ENCODE measurements around the gene TMEM108. TPM values are rescaled to one million over a fixed set of nuclear protein-coding genes. Genes with fewer than 3 reads are reported as not detected.

Gene TMEM108
- total and polyA plus RNA-seq, 2 of the 4 experiments (the other 2 are of a cell fraction): 0.18 to 2.2 TPM

DNA sequence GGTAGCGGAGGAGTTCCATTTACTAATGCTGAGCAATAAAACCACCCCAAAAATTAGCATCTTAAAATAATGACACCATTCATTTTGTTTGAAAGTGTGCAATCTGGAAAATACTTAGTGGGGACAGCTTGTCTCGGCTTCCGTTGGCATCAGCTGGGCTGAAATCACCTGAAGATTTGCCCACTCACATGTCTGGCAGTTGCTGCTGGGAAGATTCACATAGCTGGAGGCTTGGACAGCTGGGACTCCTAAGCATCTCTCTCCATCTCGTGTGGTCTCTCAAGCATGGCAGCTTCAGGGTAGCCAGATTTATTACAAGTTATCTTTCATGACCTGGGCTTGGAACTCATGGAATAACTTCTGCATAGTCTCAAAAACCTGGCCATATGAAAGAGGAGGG lies 323.2 kb downstream of the TMEM108 start:
- no peak overlapping the region for H3K4me3 ChIP-seq (ENCODE audit: insufficient read depth, low read depth, low read length)
- intact Hi-C loops (cut with micrococcal nuclease) (no loop called here), dilution Hi-C loops (cut with HindIII; ENCODE audit: low sequenced_read_pairs, unreplicated experiment) (no loop called here), in situ Hi-C loops (cut with MboI; ENCODE audit: low sequenced_read_pairs) (no loop called here)
- DNase-seq (no peak), ATAC-seq (ENCODE audit: low read depth) (no peak)
- POLR2A ChIA-PET (ENCODE audit: unreplicated experiment): no interaction called here
- WGBS, 2 experiments (ENCODE audit: extremely low coverage in 2 of 2, insufficient read length in 1 of 2): 83% methylated on average over 2 of the region's 4 CpGs; no CpG with 5 or more reads in 1 of the 2 experiments
- H3K56ac ChIP-seq (ENCODE audit: extremely low read depth, insufficient read depth, low read length): no peak overlapping the region
- no peaks in the 10 kb centered on the region for H3K4me1 ChIP-seq (ENCODE audit: control insufficient read depth, insufficient read depth, low read length)
- BruUV-seq (replicated peaks): no TSS peak
- TF ChIP-seq, protein P1, sequence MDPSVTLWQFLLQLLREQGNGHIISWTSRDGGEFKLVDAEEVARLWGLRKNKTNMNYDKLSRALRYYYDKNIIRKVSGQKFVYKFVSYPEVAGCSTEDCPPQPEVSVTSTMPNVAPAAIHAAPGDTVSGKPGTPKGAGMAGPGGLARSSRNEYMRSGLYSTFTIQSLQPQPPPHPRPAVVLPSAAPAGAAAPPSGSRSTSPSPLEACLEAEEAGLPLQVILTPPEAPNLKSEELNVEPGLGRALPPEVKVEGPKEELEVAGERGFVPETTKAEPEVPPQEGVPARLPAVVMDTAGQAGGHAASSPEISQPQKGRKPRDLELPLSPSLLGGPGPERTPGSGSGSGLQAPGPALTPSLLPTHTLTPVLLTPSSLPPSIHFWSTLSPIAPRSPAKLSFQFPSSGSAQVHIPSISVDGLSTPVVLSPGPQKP (IDR thresholded peaks at IDR 0.05; ENCODE audit: borderline replicate concordance, low read depth, low read length): no peak
- TF ChIP-seq FOS (IDR thresholded peaks at IDR 0.05; ENCODE audit: low read depth, low read length): no peak
- TF ChIP-seq SMC3 (IDR thresholded peaks at IDR 0.05; ENCODE audit: low read depth, low read length): no peak
- no peak overlapping the region for H3K4me2 ChIP-seq (ENCODE audit: low read depth, low read length)
- H3K14ac ChIP-seq (replicated peaks; ENCODE audit: low read depth, low read length): no peak overlapping the region
- H4K20me1 ChIP-seq (ENCODE audit: insufficient read depth, low read length): no peaks in the 10 kb centered on the region
- H3K9ac ChIP-seq (ENCODE audit: low read depth, low read length): no peak overlapping the region
- no peak overlapping the region for H2AK9ac ChIP-seq (replicated peaks; ENCODE audit: low read depth, low read length, poor library complexity)
- H3K27me3 ChIP-seq (ENCODE audit: control insufficient read depth, insufficient read depth, low read length): no peaks in the 10 kb centered on the region
- no peak overlapping the region for H3K27ac ChIP-seq (ENCODE audit: insufficient read depth, low read length)
- no peak overlapping the region for H3K18ac ChIP-seq (ENCODE audit: low read depth, low read length)
- no peak overlapping the region for H2BK20ac ChIP-seq (ENCODE audit: low read depth, low read length)
- H4K8ac ChIP-seq (ENCODE audit: low read depth in 2 of 2, low read length in 2 of 2): no peak overlapping the region
- no peak overlapping the region for H4K5ac ChIP-seq (ENCODE audit: low read depth, low read length)
- H3K23ac ChIP-seq (ENCODE audit: low read depth, low read length): no peak overlapping the region
- H2BK15ac ChIP-seq (ENCODE audit: low read depth, low read length): no peak overlapping the region
- no peaks in the 10 kb centered on the region for H3K36me3 ChIP-seq (ENCODE audit: control insufficient read depth, insufficient read depth, low read length)
- no peak overlapping the region for H2AFZ ChIP-seq (replicated peaks; ENCODE audit: low read length, poor library complexity)
- H2AK5ac ChIP-seq (ENCODE audit: low read depth, low read length): no peak overlapping the region
- H3K9me3 ChIP-seq (ENCODE audit: control insufficient read depth, insufficient read depth, low read length): no peaks in the 10 kb centered on the region
- no peaks in the 10 kb centered on the region; the same call in 1 of the 2 replicates for H3K9me1 ChIP-seq (ENCODE audit: insufficient read depth, low read length)
- H3K4ac ChIP-seq (ENCODE audit: low read depth, low read length): no peak overlapping the region
- H3K79me1 ChIP-seq (ENCODE audit: low read depth in 1 of 2, low read length in 2 of 2): no peaks in the 10 kb centered on the region
- no peak overlapping the region for H2BK5ac ChIP-seq (ENCODE audit: low read depth, low read length, poor library complexity, severe bottlenecking)
- CTCF ChIA-PET: no interaction called here
- H4K91ac ChIP-seq (ENCODE audit: insufficient read depth, low read depth, low read length): no peak overlapping the region
- no peak overlapping the region for H2BK120ac ChIP-seq (ENCODE audit: low read depth, low read length)
